NCI-H1436 (cell line): ENCODE measurements around the gene TMEM94.
"Not testable (repeated sequence)": the region's sequence is repeated elsewhere in the genome, so short reads cannot be mapped to it uniquely, and the experiment has no call there.

Experiments used
- DNase-seq: peaks from one replicate; lab custom pipeline; 2025; lab: John Stamatoyannopoulos, UW

Gene TMEM94

DNA sequence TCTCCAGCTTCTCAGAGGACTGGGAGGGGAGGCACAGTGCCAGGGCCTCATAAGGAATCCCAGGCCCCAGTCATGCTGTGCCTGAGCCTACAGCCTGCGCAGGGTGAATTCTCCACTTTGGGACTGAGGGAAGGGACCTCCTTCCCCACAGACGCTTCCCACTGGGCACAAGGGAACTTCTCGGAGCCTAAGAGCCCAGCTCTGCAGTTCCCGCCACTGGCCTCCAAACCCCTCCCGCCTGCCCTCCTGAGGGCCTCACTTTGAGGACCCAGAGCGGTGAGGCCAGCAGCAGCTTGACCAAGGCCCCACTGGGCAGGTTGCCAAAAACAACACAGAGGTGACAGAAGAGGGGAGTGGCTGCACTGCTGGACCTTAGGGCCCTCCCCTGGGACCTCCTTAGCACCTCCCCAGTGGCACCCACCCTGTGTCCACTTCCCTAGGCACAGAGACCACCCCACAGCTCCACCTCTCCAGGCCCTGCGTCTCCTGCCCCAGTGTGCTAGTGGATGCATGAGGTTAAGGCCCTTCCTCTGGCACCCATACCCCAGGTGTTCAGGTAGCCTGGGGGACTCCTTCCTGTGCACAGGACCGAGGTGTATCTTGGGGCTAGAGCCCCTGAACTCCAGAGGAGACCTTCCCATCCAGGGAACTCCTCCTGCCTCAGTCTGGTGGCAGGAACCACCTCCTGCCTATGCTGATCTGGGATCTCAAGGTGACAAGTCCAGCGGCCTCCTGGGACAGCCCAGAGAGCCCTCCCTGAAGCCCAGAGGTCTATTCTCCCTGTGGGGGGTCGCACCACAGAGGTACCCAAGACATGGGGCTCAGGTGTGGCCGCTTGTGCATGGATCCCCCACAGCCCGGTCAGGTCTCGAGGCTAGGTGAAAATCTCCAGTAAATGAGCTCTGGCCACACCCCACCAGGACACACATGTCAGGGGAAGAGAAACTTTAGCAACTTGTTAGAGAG lies 55.5 kb downstream of the TMEM94 start:
- DNase-seq, result no peak

- DNase-seq, result no peak
Measured at GRCh38 chr17:75512926-75513640, 56.6 kb downstream of the TMEM94 start.

- DNase-seq, result no peak
Measured at GRCh38 chr17:75513641-75514000, 57.2 kb downstream of the TMEM94 start.

DNA sequence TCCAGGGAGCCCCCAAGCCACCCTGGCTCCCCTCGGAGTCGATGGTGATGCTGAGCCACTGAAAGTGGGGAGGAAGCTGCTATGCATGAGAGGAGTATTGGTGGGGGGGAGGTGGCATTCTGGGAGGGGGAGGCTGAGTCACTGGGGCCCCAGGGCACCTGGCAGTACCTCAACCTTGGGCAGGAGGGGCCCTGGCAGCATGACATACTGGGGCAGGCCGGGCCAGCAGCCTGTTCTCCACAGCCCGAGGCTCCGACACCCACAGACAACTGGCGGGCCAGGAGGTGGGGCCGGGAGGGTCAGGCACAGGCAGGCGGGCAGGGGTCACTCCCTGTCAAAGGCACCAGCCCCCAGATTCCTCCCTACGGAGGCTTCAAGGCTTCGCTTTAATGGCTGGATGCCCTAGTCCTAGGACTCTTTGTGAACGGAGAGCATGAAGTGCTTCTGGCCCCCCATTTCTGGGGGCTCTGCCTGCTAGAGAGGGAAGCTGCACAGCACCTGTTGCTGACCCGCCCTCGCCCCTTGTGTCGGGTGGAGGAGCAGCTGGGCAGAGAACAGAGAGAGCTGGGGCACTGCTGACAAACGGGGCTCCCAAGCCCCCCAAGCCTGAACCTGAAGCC lies 58.0 kb downstream of the TMEM94 start:
- no peak for DNase-seq

DNA sequence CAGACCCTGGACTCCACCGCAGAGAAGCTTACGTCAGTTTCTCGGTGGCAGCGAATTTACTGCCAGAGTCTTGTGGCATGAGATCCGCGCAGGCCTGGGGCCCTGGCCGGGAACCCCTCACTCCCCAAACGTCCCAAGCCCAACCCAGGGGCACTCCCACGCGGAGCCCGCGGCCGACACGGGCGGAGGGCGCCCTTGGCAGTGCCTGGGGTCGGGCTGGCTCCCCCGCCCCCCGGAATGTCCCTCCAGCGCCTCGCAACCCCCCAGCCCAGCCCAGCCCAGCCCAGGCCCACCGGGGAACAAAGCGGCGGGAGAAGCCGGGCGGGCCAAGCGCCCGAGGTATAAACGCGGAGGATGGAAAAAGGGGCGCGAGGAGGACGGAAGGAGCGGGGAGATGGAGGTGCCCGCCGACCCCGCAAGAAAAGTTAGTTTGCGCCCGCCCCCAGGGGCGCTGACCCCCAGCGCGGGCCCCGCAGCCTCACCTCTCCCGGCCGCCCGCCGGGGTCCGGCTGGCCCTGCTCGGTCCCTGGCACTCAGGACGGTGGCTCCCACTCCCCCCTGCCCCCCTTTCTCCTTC lies 58.6 kb downstream of the TMEM94 start:
- DNase-seq, result no peak

GRCh38 chr17:75515496-75516254 lies 59.2 kb downstream of the TMEM94 start, which contains the start of gene CASKIN2:
TSS of gene CASKIN2 (minus strand) at chr17:75515537. CDS start at chr17:75513804, 1,733 bp downstream.
- DNase-seq, result peak; percentile 94

GRCh38 chr17:75516255-75516618 lies 59.8 kb downstream of the TMEM94 start, which contains the start of gene TSEN54:
TSS of gene TSEN54 (plus strand) at chr17:75516528. CDS start at chr17:75516561, 33 bp downstream.
- DNase-seq, result peak; percentile 94

DNA sequence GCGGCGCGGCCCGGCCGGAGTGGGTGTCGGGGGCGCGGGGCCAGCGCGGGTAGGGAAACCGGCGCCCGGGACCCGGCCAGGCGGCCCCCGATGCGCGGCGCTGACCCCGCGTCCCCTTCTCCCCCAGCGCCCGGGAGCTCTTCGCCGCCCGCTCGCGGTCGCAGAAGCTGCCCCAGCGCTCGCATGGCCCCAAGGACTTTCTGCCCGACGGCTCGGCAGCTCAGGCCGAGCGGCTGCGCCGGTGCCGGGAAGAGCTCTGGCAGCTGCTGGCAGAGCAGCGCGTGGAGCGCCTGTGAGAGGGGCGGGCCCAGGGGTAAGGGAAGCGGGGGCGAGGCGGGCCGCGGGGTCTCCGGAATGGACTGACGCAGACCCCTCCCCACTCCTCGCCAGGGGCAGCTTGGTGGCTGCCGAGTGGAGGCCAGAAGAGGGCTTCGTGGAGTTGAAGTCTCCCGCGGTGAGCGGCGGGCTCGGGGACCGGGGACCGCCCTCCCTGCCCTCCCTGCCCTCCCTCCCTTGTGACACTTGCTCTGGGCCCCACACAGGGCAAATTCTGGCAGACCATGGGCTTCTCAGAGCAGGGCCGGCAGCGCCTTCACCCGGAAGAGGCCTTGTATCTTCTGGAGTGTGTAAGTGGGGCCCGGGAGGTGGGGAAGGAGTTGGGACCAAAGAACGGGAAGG lies 60.3 kb downstream of the TMEM94 start:
- DNase-seq, result no peak

DNA sequence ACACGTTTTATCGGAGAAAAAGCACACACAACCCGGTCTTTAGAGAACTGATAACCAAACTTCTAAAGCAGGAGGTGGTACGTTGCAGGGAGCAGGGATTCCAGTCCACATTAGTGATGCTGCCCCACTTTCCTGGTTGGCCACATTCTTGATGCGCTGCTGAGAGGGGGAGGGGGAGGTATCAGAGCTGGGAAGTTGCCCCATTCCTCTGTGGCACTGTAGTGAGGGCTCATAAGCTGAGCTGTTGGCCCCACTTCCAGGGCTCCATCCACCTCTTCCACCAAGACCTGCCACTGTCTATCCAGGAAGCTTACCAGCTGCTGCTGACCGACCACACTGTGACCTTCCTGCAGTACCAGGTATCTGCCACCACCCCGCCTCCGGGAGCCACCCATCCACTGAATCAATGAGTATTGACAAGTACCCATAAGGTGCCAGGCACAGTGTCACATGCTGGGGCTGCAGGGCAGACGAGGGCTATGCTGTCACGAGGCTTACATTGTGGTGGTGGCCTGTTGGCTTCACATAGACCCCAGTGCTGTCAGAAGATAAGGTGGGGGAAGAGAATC lies 60.9 kb downstream of the TMEM94 start:
- no peak for DNase-seq

- no peak for DNase-seq
Measured at GRCh38 chr17:75518201-75518600, 61.8 kb downstream of the TMEM94 start.

- no peak for DNase-seq
Measured at GRCh38 chr17:75518983-75519537, 62.6 kb downstream of the TMEM94 start.

DNA sequence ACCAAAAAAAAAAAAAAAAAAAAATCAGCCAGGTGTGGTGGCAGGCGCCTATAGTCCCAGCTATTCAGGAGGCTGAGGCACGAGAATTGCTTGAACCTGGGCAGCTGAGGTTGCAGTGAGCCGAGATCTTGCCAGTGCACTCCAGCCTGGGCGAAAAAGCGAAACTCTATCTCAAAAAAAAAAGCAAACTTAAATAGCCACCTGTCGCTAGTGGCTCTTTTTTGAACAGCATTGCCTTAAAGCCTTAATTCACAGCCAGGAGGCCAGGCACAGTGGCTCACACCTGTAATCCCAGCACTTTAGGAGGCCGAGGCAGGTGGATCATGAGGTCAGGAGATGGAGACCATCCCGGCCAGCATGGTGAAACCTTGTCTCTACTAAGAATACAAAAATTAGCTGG lies 64.0 kb downstream of the TMEM94 start:
- not testable (repeated sequence) for DNase-seq

DNA sequence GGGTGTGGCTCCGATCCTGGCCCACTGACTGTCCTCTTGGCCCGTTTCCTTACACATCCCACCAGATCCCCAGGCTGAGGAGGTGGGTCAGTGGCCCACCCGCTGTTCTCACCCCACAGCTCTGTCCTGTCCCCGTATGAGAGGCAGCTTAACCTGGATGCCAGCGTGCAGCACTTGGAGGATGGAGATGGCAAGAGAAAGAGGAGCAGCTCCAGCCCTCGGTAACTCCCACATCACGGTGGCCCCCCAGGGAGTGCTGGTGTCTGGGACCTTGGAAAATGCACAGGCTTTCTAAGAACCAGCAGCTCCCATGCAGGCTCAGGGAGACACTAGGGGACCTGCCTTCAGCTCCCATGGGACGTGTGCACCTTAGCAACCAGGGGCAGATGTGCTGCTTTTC lies 64.9 kb downstream of the TMEM94 start:
- no peak for DNase-seq

GRCh38 chr17:75521951-75522727 lies 65.7 kb downstream of the TMEM94 start:
- DNase-seq, result no peak

DNA sequence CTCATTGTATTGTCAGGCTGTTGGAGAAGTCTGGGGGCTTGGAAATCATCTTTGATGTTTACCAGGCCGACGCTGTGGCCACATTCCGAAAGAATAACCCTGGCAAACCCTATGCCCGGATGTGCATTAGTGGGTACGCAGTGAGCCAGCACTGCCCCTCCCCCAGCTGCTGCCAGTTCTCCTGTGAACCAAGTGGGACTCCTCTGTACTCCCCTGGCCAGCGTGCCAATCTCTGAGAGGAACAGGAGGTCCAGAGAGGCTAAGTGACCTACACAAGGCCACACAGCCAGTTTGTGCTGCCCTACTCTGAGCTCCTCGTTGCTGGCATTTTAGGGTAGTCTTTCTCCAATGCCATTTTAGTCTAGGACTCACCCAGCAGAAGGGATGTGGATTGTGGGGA lies 67.2 kb downstream of the TMEM94 start:
- DNase-seq, result no peak

DNA sequence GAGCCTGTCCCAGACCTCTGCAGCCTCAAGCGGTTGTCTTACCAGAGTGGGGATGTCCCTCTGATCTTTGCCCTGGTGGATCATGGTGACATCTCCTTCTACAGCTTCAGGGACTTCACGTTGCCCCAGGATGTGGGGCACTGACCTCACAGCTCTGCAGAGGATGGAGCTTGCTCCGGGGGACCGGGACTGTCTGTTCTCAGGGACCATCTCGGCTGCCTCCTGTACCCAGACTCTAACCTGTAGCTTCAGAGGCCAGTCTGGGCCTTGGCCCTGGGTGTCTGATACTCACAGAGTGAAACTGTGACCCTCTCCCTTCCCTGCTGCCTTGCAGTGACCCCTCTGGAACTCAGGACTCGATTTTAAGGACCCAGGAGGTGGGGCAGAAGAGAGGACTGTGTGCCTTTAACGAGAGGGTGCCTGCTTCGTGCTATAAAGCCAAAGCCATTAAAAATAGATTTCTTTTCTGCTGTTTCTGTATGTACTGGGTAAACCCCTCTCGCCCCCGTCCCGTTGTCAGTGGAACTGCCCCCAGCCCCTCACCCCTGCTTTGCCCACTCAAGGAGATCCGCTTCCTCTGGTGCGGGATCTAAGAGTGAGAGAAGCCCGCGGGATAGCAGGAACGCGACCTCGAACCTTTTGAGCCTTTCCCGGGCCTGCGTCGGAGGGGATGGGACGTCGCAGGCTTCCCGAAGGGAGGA lies 68.0 kb downstream of the TMEM94 start:
- no peak for DNase-seq

- DNase-seq, result peak; percentile 95
Measured at GRCh38 chr17:75524970-75525805, 68.8 kb downstream of the TMEM94 start, which contains the start of gene LLGL2. TSS of gene LLGL2 (plus strand) at chr17:75525697. CDS start at chr17:75543427, 17,730 bp downstream.
